Stimulated activated CD8-positive, alpha-beta memory T cell treated with anti-CD3 and anti-CD28 coated beads, Interleukin-15, amount 100 ng/mL, for 4 hours (primary cell): Measurements from ENCODE around the gene AMN.

Experiments used
- DNase-seq, 2 donors: peaks; one replicate each; pipeline ENCODE4 v3.0.0-alpha.2; 2020; ENCODE audit warnings: low read depth in 2 of 2

AMN gene

DNA sequence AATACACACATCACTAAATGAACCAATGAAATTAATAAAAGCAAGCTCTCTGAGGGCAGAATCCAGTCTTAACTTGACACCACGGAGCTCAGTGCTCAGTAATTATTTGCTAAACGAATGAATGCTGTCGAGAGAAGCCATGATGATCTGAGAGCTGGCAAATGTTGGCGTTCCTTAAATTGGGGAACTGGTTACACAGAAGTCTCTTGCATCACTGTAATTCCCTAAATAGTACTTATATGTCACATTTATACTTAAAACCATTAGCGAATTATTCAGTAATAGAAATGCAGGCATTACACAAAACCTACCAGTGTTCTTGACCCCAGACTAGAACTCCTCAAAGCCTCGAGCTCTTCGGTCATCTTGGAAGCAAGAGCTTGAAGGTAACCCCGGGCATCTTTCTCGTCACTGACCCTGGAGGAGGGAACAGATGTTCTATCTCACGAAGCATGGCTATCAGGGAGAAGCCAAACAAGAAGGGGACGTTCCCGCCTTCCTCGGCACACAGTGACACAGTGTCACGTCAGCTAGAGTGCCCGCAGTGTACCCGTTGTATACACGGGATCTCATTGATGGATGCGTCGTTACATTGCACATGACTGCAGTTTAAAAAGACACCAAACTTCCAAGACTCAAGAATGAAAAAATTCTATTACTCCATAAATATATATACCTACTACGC lies 43.6 kb downstream of the AMN start:
- no peak for DNase-seq

DNA sequence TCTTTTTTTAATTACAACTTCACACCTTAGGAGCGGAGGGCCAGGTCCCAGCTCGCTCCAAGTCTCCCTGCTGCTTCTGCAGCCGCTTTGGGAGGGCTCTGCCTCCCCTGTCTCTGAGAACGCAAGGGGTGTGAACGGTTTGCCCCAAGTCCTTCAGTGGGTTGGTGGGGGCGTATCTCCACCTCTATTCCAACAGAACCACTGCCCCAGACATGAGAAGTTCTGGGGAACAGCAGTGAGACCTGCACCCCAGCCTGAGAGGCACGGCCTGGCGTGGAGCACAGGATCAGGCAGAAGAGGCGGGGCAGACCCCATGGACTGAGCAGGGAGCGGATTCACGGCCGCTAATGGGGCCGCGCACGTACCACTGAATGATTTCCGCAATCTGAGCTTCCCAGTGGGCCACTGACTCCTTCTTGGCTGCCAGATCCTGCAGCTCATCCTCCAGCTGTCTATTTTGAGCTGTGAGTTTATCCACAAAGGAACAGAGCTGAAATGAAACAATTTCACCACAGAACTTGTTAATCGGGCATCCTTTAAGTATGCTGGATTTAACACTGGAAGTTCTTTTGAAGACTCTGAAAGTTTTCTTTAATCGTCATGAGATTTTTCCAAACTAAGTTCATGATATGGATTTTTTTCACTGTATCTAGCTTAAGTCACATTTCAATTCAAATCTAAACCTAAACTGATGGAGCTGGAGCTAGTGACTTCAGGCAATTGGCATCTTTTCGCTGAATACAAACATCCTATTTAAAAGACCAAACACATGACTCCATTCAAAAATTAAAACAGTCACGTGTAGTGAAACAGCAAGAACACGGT lies 44.4 kb downstream of the AMN start:
- DNase-seq, result no peak

DNA sequence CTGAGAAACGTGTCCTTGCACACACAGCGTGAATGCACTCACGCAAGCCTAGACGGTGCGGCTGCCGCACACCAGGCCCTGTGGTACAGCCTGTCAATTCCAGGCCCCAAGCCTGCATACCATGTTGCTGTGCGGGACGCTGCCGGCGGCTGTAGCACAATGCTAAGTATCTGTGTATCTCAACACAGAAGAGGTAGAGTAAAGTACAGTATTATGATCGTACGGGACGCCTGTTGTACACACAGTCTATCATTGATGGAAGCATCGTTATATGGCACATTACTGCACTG lies 45.0 kb downstream of the AMN start:
- DNase-seq, result no peak

DNA sequence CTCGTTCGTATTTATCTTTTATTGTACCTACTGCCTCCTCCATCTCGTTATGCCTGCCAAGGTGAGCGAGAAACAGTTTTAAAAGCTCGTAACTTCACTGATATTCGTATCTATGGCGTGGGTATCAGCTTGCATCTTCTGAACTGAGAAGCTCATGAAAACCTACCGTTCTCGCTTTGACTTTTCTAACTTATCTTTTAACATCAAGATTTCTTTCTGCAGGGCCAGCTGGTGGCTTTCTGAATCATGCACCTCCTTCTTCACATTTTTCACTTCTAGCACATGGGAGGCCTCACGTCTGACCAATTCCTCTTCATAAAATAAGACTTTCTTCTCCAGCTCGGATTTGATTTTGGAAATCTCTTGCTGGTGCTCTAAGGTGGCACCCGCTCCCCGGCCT lies 45.8 kb downstream of the AMN start:
- no peak for DNase-seq

DNA sequence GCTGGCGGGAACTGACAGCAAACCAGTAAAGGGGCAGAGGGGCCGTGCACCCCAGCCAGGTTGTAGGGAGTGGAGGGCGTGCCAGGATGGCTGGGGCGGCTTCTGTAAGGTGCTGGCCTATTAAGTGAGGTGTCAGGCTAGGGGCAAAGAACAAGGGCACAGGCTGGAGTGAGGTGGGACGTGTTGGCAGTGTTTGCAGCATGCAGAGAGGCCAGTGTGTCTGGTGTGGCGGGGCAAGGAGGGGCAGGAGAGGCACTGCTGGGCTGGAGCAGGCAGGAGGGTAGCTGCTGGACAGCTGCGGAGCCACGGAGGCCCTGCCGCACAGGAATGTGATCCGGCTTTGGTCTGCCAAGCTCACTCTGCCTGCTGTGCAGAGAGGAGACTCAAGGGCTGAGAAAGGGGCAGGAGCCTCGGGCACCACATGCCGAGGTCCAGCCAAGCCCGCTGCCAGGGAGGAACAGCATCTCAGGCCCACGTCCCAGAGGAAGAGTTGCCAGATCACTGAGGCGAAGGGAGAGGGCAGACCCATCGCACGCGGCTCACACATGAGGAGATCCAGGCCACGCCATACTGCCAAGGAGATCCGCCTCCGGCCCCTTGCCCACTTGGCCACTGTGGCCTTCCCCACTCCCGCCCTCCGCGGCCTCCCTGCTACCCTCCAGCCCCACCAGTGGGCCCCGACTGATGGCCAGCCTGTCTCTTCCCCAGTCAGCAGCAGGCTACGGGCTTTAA lies 46.8 kb downstream of the AMN start:
- no peak for DNase-seq

DNA sequence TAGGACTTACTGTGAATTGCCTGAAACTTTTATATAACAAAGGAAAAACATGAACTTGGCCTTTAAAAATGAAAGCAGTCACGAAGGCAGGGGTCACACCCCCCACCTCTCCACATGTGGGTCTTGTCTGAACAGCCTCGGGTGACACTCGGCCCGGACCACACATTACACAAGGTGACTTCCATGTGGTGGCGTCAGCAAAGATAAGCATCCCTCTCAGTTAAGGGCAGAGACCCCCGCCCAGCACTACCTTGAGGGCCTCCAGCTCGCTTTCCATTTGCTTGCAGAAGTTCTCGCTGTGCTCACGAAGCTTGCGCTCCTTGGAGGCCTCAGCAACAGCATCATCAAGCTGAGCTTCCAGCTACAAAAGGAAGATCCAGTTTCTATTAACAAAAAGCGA lies 47.4 kb downstream of the AMN start:
- no peak for DNase-seq

DNA sequence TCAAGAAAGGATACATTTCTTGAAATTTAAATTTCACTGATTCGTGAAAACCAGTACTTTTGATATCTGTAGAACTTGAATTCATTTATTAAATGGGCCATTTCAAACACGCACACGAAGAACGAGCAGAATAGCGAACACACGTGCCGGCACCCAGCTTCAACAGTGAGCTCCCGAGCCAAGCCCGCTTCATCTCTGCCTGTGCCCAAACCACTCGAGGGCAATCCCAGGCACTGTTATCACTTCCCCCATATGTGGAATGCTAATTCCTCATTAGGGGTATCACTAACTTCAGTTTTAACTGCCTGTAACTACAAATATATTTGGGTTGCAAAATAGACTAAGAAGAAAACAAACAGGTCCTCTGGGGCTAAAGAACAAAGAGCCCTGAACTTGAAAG lies 48.0 kb downstream of the AMN start:
- DNase-seq, result no peak

DNA sequence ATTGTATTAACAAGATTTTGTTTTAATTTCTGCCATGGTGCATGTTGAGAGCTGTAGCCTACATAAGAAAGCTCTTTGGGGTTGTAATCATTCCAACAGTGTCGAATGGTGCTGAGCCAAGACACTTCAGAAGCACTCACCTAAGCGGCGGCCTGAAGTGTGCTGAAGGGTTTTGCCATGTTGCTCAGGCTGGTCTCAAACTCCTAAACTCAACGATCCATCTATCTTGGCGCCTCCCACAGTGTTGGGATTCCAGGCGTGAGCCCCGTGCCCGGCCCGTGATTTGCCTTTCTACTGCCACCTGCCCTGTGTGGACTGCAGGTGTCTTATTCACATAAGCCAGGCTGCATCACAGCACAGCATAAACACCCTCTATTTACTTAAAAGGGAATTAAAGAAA lies 48.9 kb downstream of the AMN start:
- no peak for DNase-seq

DNA sequence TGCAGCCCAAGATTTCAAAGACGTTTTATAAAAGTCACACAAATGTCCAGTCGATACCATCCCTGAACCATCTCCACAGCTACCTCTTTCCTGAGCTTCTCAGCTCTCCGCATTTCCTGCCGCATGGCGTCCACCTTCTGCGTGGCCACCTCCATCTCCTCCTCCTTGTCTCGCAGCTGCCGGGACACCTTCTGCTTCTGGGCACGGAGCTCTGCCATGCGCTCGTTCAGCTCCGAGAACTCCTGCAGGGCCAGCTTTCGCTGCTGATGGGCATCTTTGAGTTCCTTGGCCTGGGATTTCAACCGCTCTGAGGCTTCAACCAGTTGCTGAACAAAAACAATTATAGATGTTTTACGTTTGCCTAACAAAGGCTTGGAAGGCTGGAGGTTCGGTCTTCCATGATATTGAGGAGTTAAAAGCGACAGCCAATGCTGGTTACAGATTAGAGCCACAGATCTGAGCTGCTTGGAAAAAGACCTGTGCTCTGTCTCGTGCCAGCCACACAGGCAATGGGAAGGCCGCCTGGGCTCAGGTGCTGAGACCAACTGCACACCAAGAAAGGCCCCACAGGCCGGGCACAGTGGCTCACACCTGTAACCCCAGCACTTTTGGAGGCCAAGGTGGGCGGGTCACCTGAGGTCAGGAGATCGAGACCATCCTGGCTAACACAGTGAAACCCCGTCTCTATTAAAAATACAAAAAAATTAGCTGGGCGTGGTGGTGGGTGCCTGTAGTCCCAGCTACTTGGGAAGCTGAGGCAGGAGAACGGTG lies 49.6 kb downstream of the AMN start:
- DNase-seq, result no peak

DNA sequence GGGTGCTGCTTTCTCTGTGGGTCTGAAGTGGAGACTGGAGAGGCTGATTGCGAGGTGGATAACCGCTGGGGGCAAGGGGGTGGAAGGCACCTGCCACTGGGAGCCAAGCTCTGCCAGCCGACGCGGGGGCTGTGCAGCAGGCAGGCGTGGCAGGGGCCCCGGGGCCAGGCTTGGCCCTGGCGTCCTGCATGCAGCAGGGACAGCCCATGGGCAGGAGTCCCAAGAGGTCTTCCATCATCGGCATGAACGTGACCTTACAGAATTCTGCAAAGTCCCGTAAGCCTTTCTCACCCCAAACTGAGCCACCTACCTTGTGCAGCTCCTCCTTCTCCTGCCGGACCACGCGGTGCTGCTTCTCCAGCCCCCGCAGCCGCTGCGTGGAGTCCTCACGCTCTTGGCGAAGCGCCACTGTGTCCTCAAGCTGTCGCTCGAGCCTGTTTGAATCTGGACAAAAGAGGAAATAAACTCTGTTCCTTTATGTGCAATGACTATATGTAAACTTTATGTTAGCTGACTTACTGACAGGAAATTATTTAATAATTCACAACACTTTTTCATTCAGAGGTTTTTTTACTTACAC lies 51.3 kb downstream of the AMN start:
- DNase-seq, result no peak

DNA sequence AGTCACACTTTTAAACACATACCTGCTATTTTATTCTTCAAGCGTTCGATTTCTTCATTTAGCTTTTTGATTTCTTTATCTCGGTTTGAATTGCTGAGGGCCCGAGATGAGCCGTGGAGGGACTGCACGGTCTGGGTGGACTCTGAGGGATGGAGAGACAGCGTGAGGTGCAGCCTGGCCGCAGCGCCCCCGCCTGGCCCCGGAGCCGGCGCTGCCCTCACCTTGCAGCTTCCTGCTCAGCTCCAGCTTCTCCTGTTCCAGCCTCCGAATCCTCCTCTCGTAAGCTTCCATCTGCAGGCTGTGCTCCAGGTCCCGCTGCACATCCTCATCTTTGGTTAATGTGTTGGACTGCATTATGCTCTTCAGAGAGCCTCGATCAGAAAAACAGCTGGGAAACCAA lies 53.2 kb downstream of the AMN start:
- DNase-seq, result no peak

DNA sequence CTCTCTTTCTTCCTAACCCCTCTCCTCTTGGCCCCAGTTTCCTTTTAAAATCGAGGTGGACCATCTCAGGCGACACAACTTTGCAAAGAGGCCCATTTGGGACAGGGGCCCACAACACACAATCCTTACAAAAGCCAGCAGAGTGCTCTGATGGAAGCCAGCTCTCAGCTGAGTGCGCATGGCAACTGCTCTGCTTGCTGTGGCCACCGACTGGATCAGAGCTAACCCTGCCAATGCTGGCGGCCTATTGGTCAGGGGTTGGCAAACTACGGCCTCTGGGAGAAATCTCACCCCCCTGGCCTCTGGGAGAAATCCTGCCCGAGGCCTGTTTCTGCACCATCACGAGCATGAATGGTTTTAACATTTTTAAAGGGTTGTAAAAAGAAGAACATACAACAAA lies 55.0 kb downstream of the AMN start:
- DNase-seq, result no peak

DNA sequence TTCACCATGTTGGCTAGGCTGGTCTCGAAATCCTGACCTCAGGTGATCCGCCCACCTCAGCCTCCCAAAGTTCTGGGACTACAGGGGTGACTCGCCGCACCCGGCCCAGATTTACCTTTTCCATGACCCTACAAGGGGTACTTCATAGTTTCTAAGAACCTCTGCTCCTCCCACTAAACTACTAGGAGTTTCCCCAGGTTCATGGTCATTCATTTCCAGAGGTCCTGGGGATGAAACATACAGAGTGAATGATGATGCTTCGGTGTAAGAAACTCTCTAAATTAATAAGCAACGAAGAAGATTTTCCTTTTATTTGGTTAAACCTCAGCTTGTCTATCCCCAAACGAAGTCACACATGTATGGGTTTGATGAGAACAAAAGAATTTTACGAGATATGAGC lies 56.9 kb downstream of the AMN start:
- no peak for DNase-seq

DNA sequence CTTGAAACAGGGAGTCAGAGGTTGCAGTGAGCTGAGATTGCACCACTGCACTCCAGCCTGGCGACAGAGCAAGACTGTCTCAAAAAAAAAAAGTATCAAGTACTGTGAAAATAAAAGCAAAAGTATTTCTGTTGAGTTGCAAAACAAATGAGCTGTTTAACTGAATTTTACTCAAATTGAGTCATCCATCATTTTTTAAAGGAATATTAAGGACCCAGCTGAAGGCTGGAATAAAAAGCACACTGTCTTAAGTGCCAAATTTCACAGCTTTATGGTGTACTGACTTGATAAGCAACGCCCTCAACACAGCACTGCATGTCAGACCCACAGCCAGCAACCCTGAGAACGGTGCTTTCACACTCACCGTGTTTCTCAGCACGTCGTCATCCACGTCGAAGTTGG lies 57.9 kb downstream of the AMN start:
- DNase-seq, result no peak
